ENCODE results near the gene PRDM15.

- TF ChIP-seq CTCF (IDR thresholded peaks at IDR 0.05) (no peak), EP300 (IDR thresholded peaks at IDR 0.05) (no peak), POLR2AphosphoS5 (IDR thresholded peaks at IDR 0.05) (no peak)
Measured at GRCh38 chr21:41809891-41810596, 69.1 kb downstream of the PRDM15 start.

Data from stomach (tissue), 4 donors.